GM19467 (cell line): ENCODE data around the gene IL19.

Experiments used
- ATAC-seq: cut with Tn5 transposase; IDR thresholded peaks from one replicate; pipeline ENCODE4 v1.9.1; 2021; ENCODE audit warnings: mild to moderate bottlenecking, moderate library complexity; ENCODE audit not compliant: unreplicated experiment

The IL19 gene

DNA sequence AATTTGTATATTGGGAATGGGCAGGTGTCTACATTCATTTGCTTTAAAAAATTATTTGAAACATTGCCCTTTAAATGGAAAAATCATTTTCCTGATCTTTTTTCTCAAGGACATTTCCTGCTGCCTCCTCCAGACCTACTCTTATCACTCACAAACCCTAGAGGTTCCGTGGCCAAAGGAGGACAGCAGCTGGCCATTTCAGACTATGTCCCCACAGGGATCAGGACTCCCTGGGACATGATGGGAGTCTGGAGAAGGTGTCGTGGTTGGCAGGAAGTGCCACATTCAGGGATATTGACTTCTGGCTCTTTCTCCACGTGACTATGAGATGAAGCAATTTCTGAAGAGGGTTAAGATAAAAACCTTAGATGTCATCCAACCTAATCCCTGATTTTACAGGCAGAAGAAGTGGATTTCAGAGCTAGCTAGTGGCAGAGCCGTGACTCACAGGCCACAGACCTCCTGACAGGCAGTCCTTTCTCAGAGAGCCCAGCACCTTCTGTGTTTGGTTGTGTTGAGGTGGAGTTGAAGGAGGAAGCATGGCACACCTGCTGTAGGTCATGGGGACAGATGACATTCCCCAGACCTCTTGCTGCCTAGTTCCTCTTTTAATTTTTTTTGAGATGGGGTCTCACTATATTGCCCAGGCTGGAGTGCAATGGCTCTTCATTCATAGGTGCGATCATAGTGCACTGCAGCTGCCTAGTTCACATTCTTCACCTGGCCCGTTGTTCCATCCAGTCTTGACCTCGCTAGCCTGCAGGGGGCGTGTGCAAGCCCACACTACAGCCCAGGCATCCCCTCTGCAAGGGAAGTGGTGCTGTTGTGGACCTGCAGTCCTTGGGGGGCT lies 27.2 kb downstream of the IL19 start:
- no peak for ATAC-seq

DNA sequence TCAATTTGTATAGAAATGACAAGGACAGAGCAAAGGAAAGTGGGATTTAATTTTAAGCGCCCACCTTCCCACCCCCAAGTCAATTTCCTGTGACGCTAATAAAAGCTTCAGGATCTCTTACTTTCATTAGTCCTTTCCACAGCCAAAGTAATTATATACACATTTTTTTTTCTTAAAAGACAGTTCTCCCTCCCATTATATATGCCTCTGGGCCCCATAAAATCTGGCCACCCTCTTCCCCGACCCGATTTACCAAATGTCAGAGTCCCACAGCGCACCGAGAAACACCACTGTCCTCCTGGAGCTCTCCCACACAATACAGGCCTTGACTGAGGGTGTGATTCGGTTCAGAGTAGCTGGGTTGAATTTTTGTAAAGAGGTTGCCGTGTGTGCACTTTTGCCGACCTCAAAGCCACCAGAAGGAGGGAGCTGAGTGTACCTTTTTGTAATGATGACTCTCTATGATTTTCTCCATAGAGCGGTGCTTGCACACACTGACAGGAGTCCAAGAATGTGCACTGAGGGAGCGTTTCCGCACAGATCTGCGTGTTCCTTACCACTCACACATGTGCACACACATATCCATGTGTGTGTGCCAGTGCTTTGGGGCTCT lies 27.9 kb downstream of the IL19 start:
- ATAC-seq: no peak

DNA sequence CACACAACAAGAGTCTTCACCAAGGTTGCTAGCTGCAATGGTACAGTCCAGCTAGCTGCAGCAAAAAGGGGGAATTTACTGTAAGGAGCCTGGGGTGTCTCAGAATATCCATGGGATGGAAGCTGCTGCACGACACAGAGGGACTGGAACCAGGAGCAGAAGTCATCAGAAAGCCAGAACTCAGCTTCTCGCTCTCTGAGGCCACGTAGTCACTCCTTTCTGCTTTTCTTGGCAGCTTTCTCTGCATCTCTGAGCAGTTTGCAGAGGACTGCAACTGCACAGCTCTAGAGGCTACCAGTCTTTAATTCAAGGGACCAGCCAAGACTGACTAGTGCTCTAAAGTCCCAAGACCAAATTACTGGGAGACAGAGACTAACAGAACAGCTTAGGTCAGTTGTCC lies 28.7 kb downstream of the IL19 start:
- no peak for ATAC-seq

DNA sequence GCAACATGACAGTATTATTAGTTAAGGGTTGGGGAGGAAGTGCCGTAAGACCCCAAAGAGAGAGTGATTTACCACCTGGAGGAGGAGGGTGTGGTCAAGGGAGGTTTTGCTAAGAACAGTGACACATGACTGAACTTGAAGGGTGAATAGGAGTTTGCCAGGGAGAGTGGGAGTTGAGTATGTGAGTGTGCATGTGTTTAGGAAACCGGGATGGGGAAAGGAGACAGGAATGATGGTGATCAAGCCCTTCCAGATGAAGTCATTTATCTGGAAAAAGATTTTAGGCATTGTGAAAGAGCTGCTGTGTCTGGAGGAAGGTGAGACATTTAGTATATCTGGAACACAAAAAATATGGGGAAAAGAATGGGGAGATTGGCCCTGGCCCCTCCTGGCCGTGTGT lies 29.8 kb downstream of the IL19 start:
- no peak for ATAC-seq

DNA sequence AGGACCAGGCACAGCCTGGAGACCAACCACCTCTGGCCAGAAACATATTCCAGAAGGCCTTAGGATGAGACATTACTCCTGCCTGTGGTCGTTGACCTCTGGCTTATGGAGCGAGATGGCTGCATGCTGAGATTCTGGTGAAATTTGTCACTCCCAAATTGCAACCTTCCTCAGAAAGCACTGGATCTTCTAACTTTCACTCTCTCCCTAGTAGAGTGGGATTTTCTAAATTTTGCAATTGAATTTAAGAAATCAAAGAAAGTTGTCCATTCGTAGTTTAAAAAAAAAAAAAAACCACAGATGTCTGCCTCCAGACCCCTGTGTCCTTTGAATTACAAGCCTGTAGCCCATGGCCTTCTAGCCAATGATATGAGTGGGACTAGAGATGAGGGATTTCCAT lies 30.3 kb downstream of the IL19 start:
- no peak for ATAC-seq

DNA sequence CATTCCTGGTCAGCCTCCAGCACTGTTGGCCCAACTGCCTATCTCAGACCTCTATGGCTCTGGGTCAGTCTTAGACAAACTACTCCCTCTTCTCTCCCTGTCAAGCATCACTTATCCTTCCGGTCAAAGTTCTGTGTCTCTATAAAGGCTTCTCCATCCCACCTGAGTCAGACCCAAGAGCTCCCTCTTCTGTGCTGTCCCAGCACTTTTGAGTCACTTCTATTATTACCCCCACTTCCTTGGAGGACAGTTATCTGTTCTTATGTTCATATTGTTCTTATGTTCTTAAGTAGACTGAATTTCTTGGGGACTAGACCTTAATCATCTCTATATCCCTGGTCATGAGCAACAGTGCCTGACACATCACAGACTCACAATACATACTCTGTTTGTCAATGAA lies 30.9 kb downstream of the IL19 start:
- ATAC-seq: no peak

DNA sequence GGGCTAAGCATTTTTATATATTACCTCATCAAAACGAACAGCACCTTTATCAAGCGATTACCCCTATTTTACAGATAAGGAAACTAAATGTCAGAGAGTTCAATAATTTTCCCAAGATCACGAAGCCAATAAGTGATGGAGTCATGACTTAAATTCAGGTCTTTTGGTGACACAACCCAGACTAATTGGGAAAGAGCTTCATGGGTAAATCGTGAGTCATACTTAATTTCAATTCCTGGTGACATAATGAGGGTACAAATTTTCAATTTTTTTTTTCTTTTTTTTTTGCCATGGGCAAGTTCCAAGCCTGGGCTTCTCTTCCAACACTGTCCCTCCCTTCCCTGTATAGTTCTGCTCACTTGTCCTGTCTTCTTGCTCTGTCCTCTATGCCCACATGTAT lies 31.8 kb downstream of the IL19 start:
- ATAC-seq: no peak

DNA sequence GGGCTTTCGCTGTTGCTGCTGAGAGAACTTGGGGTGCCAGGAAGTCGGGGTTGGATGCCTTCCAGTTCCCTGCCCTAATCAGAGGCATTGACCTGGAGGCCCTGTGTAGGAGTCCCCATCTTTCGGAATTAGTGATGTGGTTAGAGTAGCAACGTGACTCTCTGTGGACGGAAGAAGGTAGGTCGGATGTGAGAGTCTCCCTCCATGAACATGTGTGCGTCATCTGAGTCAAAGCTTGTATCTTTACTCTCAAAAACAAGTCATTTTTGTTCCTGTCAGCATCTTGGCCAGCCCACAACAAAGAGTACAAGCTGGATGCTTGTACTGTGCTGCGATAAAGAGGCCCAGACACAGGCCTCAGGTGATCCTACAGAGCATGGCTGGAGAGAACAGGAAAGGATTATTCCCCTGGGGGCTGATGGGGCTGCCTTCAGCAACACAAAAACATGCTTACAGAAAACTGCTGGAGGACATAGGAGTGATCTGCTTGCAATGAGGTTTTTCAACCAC lies 32.7 kb downstream of the IL19 start:
- ATAC-seq: peak; percentile 91

DNA sequence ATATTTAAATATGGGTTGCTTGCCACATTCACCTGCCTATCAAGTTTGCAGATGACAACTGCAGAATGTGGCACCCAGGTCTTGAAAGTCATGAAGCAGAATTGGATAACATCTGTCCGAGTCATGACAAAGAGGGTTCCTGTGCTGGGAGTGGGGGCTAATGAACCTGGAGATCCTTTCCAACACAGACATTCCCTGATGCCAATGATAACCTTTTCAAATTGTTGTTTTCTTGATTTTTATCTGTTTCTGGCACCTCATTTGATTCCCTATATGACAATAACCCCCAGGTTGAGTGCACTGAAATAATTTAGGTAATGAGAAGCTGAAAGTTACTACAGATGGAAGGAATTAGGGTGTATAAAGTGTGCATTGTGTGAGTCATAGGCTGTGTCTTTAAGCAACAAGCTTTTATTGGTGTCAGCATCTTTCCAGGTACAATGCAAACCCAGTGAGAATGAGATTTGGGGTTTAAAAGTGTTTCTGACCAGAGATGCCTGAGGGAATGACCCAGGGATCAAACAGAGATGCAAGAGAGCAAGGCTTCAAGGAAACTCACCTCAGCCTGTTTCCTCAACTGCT lies 33.7 kb downstream of the IL19 start:
- no peak for ATAC-seq

DNA sequence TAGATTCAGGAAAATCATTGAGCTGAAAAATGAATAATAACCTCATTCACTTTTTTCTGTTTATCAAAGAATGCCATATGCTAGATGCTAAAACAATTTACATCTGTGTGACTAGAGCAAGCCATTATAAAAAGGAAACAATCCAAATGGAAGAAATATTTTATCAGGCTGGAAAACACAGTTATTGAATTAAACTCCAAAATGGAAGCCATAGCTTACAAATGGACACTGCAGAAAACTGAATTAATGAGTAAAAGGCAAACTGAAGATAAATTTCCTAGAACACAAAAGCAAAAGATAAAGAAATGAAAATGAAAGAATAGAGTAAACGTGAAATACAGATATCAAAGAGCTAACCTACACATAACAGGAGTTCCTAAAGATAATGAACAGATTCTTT lies 34.8 kb downstream of the IL19 start:
- ATAC-seq: no peak

DNA sequence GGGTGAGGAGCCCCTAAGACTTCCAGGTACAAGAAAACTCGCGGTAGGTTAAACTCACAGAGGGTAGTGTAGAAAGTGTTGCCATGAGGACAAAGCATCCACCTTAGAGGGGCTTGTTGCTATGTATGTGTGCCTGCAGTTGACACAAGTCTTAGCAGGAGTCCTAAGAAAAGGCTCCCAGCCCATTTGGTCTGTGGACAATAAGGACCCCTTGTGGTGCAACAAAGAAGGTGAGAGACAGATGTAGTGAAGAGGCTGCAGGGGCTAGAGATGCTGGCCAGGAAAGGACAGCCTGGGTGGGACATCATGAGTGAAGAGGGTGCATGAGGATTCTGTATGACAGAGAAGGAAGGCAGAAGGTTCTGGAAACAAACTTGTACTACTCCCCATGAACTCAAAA lies 38.0 kb downstream of the IL19 start:
- ATAC-seq: no peak

DNA sequence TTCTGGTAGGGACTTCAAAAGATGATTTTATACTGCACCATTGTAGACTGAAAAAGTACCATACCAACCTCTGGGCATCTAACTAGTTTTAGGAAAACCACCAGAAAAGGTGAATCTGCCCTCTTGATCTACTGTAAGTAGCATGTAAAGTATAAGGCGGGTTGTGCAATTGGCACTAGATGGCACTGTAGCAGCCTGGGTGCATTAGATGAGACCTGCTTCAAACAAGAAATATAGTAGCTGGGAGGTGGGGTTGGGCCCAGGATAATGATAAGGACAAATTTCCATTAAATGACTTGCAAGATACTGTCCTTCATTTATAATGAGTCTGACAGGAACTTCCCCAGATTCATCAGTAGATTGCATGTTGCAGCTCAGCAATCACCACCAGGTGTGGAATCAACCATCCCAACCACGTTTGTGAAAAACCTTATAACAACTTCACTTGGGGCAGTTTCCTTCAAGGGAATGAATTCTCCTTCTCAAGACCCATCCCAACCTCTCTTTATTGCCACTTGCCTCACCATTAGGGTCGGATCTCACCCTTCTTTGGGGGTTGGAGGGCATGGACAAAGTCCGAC lies 39.0 kb downstream of the IL19 start:
- no peak for ATAC-seq

DNA sequence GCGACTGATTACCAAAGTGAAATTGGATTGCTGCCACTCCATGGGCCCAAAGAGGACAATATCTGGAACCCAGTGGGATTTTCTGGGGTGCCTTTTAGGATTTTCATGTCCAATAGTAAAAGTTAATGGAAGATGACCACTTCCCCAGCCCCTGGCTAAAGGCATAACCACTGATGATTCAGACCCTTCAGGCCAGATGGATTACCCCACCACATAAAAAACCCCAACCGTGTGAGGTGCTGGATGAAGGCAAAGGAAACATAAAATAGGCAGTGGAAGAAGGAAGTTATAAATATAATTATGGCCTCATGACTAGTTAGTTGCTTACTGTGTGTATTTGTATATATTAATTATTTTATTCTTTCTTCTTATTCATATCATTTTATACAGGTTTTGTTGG lies 41.9 kb downstream of the IL19 start:
- no peak for ATAC-seq

DNA sequence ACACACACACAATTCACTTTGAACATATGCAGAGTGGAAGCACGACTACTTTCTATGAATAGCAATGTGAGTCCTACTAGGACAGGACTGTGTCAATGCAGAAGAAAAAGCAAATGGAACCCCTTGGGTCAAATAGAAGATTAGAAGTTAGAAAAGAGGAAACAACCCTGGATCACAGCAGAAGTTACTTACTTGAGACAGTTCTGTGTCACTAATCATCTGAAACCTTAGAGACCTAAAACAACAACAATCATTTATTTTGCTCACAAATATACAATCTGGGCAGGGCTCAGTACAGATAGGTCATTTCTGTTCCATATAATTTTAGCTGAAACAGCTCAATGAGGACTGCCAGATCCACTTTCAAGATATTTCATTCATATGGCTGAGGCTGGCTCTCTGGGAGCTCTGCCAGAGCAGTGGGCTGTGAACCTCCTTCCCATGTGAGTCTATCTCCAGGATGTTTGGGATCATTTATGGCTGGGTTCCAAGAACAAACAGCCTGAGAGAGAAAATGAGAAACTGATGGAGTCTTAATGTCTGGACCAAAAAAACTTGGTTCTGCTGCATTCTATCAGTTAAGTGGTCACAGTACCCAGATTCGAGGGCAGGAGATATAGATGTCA lies 44.3 kb downstream of the IL19 start:
- no peak for ATAC-seq

DNA sequence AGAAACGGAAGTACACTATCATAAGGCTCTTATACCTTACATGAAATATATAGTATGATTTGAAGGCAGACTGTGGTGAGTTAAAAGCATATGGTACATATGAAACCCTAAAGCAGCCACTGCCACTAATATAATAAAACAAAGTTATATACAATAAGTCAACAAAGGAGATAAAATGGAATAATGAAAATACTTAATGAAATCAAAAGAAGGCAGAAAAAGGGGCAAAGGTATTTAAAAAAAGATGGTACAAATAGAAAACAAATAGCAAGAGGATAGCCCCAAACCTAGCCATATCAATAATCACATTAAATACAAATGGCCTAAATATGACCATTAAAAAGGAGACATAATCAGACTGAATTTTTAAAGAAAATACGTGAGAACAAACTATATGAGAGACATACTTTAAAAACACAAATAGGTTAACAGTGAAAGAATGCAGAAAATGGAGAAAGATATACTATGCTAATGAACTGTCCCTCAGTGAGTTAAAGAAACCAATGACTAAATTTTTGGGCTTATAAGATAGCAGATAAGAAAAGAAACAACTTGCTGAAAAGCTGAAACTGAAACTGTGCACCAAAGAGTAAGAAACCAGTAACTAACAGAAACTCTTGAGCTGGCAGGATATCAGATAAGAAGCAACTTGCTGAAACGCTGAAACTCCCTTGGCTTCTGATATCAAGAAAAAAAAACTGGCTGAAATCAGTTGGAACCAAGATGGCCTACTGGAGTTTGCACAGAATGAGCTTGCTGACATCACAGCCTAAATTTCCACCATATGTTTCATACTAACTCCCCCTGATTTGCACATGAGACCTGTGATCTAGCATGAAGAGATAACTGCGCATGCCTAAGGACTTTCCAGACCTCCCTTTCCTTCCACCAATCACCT lies 46.1 kb downstream of the IL19 start:
- ATAC-seq: peak; percentile 68

DNA sequence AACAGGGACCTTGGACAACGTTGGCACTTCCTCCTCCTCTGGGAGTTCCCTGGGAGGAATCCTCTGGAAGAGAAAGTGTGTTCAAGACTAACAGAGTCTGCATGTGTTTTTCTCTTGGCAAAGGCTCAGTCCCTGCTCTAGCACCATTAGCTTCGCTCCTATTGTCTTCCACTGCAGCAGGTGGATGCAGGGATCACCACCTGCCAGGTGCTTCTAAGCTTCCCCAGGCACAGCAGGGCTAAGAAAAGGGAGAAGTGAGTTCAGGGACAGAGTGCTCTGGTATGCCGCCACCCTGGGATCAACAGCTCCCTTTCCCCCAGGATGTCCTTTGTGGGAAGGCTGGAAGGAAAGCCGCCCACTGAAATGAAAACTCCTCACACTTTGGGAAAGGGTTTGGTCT lies 50.9 kb downstream of the IL19 start:
- ATAC-seq: no peak

DNA sequence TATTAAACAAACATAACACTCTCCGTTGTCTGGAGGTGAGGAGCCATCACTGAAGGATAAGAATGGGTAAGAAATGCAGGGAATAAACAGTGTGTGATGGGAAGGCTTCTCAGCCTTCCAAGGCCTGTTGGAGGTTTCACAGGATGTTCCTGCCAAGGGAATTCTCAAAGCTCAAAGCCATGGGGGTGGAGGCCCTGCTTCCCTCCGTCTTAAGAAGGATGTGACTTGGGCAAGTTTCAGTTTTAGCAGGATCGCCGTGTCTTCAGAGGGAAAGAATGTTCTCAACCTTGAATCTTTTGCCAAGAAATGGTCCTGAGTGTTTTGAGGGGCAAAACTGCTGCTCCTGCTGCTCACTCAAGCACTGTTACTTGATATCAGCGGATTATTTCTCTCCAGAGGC lies 53.2 kb downstream of the IL19 start:
- no peak for ATAC-seq

DNA sequence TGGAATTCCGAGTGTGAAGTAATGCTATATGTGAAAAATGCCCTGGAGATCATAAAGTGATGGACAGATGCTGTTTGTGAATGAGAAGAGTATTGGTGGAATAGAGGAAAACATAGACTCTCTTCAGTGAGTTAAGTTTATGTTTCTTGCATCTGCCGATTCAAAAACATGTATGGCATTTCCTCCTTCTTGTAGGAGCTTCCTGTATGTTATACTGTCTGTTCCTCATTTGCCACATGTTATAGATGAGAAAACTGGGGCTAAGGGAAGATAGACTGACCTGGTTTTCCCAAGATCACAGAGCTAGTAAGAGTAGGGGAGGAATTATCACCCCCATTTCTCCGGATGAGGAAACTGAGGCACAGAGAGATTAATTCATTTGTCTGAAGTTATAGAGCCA lies 53.8 kb downstream of the IL19 start:
- ATAC-seq: no peak

DNA sequence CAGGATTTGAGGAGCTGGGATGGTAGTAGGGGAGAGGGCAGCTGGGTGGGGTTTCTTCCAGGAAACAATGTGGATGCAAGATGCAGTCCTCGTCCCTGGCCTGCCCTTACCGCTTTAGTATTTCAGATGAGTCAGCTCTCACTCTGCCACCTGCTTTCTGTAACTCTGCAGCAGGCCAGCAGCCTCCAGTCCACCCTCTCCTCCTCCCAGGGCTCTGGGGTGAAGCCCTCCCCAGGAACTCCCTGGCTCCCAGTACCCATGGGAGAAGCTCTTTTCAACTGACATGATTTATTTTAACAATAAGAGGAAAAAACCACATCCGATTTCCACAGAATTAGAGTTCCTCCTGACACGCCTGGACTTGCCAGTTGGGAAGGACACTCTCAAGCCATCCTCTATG lies 55.8 kb downstream of the IL19 start:
- ATAC-seq: no peak

DNA sequence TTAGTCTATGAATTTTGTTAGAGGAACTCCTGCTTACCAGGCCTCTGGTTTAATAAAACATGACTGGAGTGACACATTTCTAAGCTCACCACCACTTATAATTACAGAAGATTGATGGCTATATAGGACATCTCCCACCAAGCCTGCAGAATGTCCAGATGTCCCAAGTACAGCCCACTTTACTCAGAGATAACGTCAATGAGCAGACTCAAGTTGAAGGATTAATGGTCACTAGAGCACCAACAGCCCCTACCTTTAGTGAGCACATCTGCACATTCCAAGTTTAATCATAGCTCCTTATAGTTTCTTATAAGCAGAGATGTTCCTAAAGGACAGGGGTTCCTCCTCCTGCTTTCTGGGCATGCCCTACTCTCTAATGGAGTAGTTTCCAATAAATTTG lies 57.5 kb downstream of the IL19 start:
- ATAC-seq: no peak
